Stimulated activated CD4-positive, alpha-beta T cell treated with anti-CD3 and anti-CD28 coated beads, Interleukin-1b, Interleukin-23, amount 100 ng/mL, for 1 hour (primary cell): ENCODE measurements around the gene ARHGAP26.

Source experiments
- DNase-seq, 2 donors: peaks; one replicate each; pipeline ENCODE4 v3.0.0-alpha.2; 2020; ENCODE audit warnings: low read depth in 2 of 2

Gene ARHGAP26

DNA sequence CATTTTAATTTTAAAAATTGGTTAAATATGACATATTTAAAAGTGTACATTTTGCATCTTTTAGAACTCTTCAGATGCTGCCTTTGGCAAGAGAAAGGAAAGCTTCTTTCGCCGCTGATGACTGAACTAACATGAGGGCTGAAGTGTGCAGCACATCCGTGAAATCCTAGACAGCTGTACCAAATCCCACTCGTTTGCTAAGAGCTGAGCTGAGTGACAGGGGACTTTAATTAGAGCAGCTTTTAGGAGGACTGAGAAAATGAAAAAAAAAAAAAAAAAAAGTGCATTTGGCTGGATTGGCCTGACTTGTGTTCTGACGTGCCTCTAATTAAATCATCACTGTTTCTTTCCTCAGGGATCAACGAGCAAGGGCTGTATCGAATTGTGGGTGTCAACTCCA lies 271.3 kb downstream of the ARHGAP26 start:
- no peak for DNase-seq

- DNase-seq, result no peak
Measured at GRCh38 chr5:143041972-143042770, 272.0 kb downstream of the ARHGAP26 start.

- DNase-seq, result no peak
Measured at GRCh38 chr5:143044265-143044664, 274.1 kb downstream of the ARHGAP26 start.

- no peak for DNase-seq
Measured at GRCh38 chr5:143045062-143045461, 274.9 kb downstream of the ARHGAP26 start.

DNA sequence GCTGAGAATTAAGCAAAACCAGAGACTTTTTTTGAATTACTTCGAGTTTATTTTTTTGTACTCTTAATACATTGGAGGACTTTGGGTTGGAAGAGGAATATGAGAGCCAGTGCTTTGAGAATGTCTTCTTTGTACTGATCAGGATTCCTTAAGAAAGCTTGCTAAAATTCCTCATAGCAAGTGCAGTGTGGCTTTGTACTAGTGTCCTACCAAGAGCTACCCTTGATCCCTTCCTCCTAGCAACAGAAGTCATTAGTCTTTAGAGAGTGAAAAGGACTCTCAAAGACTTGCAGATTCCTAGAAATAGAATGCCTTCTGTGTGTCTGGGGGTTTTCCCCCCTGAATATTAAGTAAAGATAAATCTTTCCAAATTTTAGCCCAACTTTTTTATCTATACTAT lies 276.1 kb downstream of the ARHGAP26 start:
- no peak for DNase-seq

DNA sequence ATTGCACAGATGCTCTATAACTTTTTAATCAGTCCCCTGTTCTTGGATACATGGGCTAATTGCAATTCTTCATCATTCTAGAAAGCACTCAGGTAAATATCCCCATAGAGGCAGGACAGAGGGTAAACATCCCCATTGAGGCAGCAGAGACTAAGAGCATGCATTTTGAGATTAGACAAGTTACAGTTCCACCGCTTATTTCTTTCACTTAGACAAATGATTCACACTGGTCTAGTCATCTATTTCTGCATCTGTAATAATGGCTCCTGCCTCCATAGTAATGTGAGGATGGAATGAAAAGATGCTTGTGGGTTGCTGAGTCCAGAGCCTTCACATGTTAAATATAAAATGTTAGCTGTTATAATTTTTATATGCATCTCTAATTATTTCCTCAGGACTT lies 276.9 kb downstream of the ARHGAP26 start:
- no peak for DNase-seq

DNA sequence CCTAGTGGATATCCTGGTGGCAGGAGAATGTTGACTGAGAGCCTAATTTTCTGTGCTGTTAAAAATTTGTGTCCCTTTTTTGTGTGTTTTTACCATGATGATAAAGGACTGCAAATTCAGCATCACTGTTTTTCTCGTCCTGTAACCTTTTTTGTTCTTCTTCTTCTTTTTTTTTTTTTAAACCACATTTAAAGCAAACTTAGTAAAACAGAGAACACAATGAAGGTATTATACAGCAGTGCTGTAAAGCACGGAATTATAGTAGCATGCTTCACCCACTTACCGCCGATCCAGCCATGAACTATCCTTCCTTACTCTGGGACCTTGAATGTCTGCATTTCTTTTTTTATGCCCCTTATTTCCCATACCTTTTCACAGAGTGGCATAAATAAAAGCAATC lies 280.0 kb downstream of the ARHGAP26 start:
- DNase-seq, result no peak

GRCh38 chr5:143051244-143052058 lies 281.3 kb downstream of the ARHGAP26 start:
- DNase-seq, result no peak

GRCh38 chr5:143052967-143053682 lies 282.9 kb downstream of the ARHGAP26 start:
- DNase-seq, result no peak

GRCh38 chr5:143053780-143054179 lies 283.6 kb downstream of the ARHGAP26 start:
- DNase-seq, result no peak

DNA sequence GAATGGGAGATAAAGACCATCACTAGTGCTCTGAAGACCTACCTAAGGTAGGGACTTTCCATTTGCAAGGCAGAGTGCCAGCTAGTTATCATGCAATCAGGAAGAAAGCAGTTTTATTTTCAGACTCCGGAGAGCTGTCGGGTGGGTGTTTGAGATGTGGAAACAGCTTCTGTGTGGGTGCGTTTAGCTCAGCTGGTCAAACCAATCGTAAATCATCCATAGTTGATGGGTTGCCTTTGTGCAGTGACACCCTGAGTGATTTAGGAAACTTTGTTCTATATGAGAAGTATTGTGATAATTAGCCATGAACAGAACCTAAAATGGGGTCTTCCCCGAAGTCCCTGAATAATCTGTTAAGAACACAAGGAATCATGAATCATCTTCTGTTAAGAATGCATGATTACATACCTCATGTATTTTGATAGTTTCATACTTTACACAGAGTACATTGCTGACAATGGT lies 284.3 kb downstream of the ARHGAP26 start:
- no peak for DNase-seq

DNA sequence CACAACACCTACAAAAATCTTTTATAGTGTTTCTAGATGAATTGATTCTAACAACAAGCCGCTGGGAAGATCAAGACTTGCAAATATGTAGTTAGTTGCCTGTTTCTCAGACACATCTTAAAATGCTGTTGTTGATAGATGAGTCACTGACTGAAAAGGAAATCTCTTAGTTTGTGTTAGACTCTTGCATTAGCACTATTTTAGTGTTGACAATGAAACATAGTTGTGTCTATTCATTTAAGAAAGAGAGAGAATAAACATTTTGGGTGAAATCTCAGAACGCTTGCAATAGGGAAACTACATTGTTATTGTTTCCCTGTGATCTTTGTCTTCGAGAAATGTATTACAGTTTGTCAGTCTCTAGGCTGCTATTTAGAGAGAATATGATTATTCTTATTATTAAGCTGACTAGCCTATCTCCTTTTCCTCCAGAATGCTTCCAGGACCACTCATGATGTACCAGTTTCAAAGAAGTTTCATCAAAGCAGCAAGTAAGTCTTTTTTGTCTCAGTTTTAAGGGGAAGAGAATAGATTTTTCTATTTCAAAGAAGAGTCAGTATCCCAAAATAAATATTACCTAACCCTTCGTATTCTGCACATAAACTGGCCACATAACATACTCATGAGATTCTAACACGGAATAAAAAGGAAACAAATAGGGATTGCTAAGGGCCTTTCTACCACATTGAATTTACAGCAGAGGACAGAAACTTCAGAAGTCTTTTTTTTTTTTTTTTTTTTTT lies 285.6 kb downstream of the ARHGAP26 start:
- no peak for DNase-seq

DNA sequence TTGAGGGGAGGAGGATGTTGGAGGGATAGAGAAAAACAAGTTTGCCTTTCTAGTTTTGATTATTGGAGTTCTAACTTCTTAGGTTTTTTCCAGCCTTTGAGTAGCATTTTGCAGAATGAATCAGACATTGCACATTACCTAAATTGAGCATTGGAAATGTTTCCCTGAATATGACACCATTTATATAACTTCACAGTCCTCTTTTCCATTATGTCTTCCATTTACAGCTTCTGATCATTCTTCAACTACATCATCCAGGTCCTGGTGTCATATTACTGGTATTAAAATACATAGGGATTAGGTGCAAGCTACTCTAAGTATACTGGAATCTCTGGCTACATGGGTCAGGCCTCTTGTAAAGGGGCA lies 286.1 kb downstream of the ARHGAP26 start:
- DNase-seq, result no peak

DNA sequence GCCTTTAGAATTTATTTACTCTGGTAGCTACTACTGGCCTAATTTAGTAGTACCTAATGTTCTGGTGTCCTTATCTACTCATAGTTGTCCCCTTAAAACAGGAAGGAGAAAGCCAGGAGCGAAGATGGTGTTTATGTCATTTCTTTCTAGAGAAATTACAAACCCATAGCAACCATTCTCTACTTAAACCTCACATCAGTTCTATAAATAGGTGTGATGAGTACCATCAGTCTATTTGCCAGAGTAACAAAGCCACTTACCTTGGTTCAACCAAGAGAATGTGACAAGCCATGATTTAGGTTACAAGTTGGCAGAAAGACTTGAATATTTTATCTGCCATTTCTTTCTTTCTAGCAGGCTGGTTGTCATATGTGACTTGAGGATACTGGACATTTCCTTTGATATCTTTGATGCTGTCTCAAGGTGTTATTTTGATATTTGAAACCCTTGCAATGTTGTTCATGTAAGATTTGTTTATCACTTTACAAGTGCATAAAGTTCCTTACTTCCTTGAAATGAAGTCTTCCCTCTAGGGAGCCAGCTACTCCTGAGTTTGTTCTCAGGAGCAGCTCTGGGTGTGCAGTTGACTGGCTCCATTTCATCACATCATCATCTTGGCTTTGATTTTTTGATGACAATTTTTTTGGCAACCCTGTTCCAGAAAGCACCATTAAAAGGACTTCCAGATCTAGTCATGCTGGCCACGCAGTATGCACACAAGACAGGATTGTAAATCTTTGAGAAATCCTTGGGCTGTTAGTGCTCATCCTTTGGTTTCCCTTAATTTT lies 286.8 kb downstream of the ARHGAP26 start:
- DNase-seq, result no peak

GRCh38 chr5:143057580-143057999 lies 287.4 kb downstream of the ARHGAP26 start:
- no peak for DNase-seq

DNA sequence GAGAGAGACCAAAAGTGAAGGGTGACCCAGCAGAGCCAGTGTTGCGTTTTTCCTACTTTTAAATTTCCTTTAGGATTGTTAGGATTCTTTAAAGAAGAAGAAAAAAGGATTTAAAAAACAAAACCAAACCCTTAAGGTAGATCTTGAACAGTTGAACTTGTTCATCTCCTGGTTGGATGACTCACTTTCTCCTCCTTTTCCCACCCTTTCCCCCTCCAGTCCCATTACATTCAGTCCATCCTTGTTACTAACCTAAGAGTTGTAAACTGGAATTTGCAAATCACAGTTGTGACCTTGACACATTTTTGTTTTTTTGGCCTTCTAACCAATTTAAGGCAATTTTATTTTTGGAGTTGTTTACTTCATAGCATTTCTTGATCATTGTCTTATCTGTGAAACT lies 289.2 kb downstream of the ARHGAP26 start:
- DNase-seq, result no peak

DNA sequence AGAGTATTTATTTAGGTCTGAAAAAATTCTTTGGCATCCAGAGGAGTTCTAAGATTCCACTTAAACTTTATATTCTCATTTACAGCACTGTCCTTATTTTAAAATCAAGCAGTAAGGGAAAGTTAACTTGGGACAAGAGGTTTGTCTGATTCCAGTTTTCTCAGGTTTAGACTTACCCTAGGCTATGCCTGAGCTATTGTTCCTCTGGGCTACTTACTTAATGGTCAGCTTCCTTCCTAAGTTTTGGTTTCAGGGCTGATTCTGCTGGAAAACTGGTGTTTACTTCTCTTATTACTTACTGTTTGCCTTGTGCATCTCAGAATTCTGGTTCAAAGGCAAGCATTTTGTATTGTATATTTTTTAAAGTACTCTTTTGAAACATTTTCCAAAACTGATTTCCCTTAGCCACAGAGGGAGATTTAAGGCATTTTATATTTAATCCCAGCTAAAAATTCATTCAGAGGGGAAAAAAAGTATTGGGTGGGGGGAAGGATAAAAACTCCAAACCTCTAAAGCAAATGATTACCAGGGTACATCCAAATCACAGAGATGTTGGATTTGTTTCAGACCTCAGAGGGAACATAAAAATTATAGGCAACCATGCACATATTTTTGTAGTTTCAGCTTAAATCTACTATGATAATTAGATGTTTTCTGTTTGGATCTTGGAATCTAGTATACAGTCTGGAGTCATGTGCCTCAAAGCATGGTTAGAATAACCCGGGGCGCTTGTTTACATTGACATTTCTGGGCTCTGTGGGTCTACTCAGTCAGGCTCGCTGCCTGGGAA lies 290.0 kb downstream of the ARHGAP26 start:
- no peak for DNase-seq

DNA sequence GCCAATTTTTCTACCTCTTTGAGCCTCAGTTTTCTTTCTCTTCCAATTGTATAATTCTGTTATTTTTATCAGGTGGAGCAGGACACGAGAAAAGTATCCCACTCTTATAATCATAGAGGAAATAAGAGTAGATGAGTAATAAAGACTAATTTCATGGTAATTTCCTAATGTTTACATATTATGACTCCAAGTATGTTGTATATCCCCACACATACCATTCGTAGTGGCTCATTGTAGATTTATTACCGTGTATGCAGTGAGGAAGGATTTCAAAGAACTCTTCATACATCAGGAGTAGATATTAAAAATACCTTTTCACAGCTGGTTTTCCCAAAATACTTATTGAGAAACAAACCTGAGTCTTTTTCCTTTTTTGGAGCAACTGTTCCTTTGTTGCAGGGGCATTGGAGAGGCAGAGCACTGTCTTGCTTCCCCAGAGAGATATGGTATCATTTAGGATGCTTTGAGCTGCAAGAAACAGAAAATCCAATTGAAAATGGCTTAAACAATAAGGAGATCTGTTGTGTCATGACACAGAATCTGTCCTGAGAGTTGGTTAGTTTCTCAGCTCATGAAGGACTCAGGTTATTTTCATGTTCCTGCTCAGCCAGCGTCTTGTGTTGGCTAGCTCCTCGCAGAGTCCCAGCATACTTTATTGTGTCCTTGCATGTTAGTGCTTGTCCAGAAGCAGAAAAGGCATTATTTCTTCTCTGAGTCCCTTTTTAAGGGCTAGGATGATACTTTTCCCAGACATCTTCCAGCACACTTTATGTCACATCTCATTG lies 291.2 kb downstream of the ARHGAP26 start:
- DNase-seq, result no peak

DNA sequence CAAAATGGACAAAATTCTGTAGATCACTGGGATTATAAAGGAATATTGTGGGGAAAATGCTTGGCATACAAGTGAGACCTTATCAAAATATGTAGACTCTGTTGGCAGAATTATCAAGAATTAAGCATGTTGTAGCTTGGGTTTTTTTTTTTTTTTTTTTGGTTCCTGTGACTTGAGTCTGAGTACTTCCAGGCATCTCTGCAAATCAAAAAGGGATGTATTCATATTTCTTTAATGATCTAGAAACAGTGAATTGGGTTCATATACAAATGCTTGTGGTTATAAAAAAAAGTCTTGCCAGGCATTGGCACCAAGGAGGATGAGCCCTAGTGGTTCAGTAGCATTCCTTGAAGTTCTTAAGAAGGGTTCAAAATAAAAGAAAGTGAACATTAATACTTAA lies 292.2 kb downstream of the ARHGAP26 start:
- no peak for DNase-seq
